Mononuclear cell (primary cell): ENCODE results near the gene KRTAP5-2. TPM values are rescaled to one million over a fixed set of nuclear protein-coding genes. Genes with fewer than 3 reads are reported as not detected.

Experiments used
- H3K27me3 ChIP-seq: 2 replicates; pipeline ENCODE4 v1.6.0; 2011; ENCODE audit warnings: low read length, control low read depth; ENCODE audit not compliant: insufficient read depth
- H3K4me1 ChIP-seq: 2 replicates; pipeline ENCODE4 v1.5.1; 2011; ENCODE audit warnings: mild to moderate bottlenecking, low read length, control low read depth; ENCODE audit not compliant: insufficient read depth
- H3K4me3 ChIP-seq: 2 replicates; pipeline ENCODE4 v1.5.1; 2011; ENCODE audit warnings: mild to moderate bottlenecking, low read length, moderate library complexity
- H3K9me3 ChIP-seq: 2 replicates; pipeline ENCODE4 v1.5.1; 2011; ENCODE audit warnings: low read depth, mild to moderate bottlenecking, control low read depth, low read length
- total RNA-seq: library from RNA; depleted of rRNA; stranded (reverse); fragments of >200 nt; gene quantifications from one replicate; pipeline ENCODE4 v1.2.3, GENCODE V29; 2012

Gene KRTAP5-2
- total RNA-seq, 1 donor: not detected

GRCh38 chr11:1570001-1570453 is 28.1 kb downstream of the KRTAP5-2 start:
- H3K4me3 ChIP-seq: no peak overlapping the region
- no peaks in the 10 kb centered on the region for H3K9me3 ChIP-seq
- H3K27me3 ChIP-seq: peaks cover 23% of the 10 kb centered on the region
- peaks cover 25% of the 10 kb centered on the region for H3K4me1 ChIP-seq

- H3K4me1 ChIP-seq: peaks cover 23% of the 10 kb centered on the region
- H3K4me3 ChIP-seq: no peak overlapping the region
- no peaks in the 10 kb centered on the region for H3K9me3 ChIP-seq
- peaks cover 20% of the 10 kb centered on the region for H3K27me3 ChIP-seq
These were observed 28.8 kb downstream of the KRTAP5-2 start for GRCh38 chr11:1569251-1569780.

- peaks cover 15% of the 10 kb centered on the region for H3K4me1 ChIP-seq
These were observed 29.6 kb downstream of the KRTAP5-2 start for GRCh38 chr11:1568441-1568911.

GRCh38 chr11:1567721-1568100 is 30.4 kb downstream of the KRTAP5-2 start:
- Histone ChIP-seq H3K9me3 (no peaks in the 10 kb centered on the region), H3K27me3 (peaks cover 12% of the 10 kb centered on the region), H3K4me3 (no peak overlapping the region), H3K4me1 (peaks cover 11% of the 10 kb centered on the region)

More at GRCh38 chr11:1568441-1568911, 29.6 kb downstream of the KRTAP5-2 start:
- Histone ChIP-seq H3K27me3 (peaks cover 13% of the 10 kb centered on the region), H3K9me3 (no peaks in the 10 kb centered on the region), H3K4me3 (no peak overlapping the region)

GRCh38 chr11:1567052-1567720 is 30.9 kb downstream of the KRTAP5-2 start:
- Histone ChIP-seq H3K9me3 (no peaks in the 10 kb centered on the region), H3K27me3 (peaks cover 12% of the 10 kb centered on the region), H3K4me1 (peaks cover 11% of the 10 kb centered on the region), H3K4me3 (no peak overlapping the region)

- Histone ChIP-seq H3K9me3 (no peaks in the 10 kb centered on the region), H3K4me3 (no peak overlapping the region), H3K27me3 (peaks cover 12% of the 10 kb centered on the region), H3K4me1 (peaks cover 11% of the 10 kb centered on the region)
These were observed 31.6 kb downstream of the KRTAP5-2 start for GRCh38 chr11:1566381-1567051.

- H3K27me3 ChIP-seq: peaks cover 8% of the 10 kb centered on the region
- H3K9me3 ChIP-seq: no peaks in the 10 kb centered on the region
- H3K4me3 ChIP-seq: no peak overlapping the region
- peaks cover 5% of the 10 kb centered on the region for H3K4me1 ChIP-seq
These were observed 32.2 kb downstream of the KRTAP5-2 start for GRCh38 chr11:1565904-1566247.

GRCh38 chr11:1565173-1565903 is 32.8 kb downstream of the KRTAP5-2 start:
- no peak overlapping the region for H3K4me3 ChIP-seq
- H3K4me1 ChIP-seq: peaks cover 1% of the 10 kb centered on the region
- no peaks in the 10 kb centered on the region for H3K9me3 ChIP-seq
- peaks cover 3% of the 10 kb centered on the region for H3K27me3 ChIP-seq

GRCh38 chr11:1564535-1565172 is 33.4 kb downstream of the KRTAP5-2 start:
- no peaks in the 10 kb centered on the region for H3K9me3 ChIP-seq
- H3K4me1 ChIP-seq: no peaks in the 10 kb centered on the region
- H3K4me3 ChIP-seq: no peak overlapping the region
- H3K27me3 ChIP-seq: no peaks in the 10 kb centered on the region

GRCh38 chr11:1563697-1564534 is 34.2 kb downstream of the KRTAP5-2 start:
- no peak overlapping the region for H3K4me3 ChIP-seq
- H3K4me1 ChIP-seq: no peaks in the 10 kb centered on the region
- no peaks in the 10 kb centered on the region for H3K9me3 ChIP-seq
- no peaks in the 10 kb centered on the region for H3K27me3 ChIP-seq

- no peaks in the 10 kb centered on the region for H3K9me3 ChIP-seq
- no peaks in the 10 kb centered on the region for H3K4me1 ChIP-seq
- H3K4me3 ChIP-seq: no peak overlapping the region
- H3K27me3 ChIP-seq: no peaks in the 10 kb centered on the region
These were observed 34.9 kb downstream of the KRTAP5-2 start for GRCh38 chr11:1563149-1563638.

GRCh38 chr11:1562469-1563148 is 35.5 kb downstream of the KRTAP5-2 start:
- Histone ChIP-seq H3K9me3 (no peaks in the 10 kb centered on the region), H3K27me3 (no peaks in the 10 kb centered on the region), H3K4me1 (no peaks in the 10 kb centered on the region), H3K4me3 (no peak overlapping the region)

GRCh38 chr11:1561955-1562354 is 36.1 kb downstream of the KRTAP5-2 start:
- no peaks in the 10 kb centered on the region for H3K27me3 ChIP-seq
- H3K4me1 ChIP-seq: no peaks in the 10 kb centered on the region
- H3K9me3 ChIP-seq: no peaks in the 10 kb centered on the region
- no peak overlapping the region for H3K4me3 ChIP-seq
